ENCODE measurements around the gene C10orf67. TPM values are rescaled to one million over a fixed set of nuclear protein-coding genes. Genes with fewer than 3 reads are reported as not detected.
"Not testable (repeated sequence)": the region's sequence is repeated elsewhere in the genome, so short reads cannot be mapped to it uniquely, and the experiment has no call there.

Gene C10orf67
- total RNA-seq, 2 donors from 2014 or later, result 0.52 TPM; not detected in 1

- DNase-seq (no peak), ATAC-seq (no peak)
- Histone ChIP-seq H3K27me3 (no peaks in the 10 kb centered on the region), H3K36me3 (replicated peaks in 1 of 2; ENCODE audit: insufficient read depth in 1 of 2, low read depth in 2 of 2) (no peaks in the 10 kb centered on the region), H3K4me3 (no peak overlapping the region), H3K9me3 (no peaks in the 10 kb centered on the region), H3K27ac (no peak overlapping the region), H3K4me1 (peaks cover 22% of the 10 kb centered on the region)
- no peak for TF ChIP-seq POLR2A (IDR thresholded peaks at IDR 0.05)
- TF ChIP-seq, protein P1, sequence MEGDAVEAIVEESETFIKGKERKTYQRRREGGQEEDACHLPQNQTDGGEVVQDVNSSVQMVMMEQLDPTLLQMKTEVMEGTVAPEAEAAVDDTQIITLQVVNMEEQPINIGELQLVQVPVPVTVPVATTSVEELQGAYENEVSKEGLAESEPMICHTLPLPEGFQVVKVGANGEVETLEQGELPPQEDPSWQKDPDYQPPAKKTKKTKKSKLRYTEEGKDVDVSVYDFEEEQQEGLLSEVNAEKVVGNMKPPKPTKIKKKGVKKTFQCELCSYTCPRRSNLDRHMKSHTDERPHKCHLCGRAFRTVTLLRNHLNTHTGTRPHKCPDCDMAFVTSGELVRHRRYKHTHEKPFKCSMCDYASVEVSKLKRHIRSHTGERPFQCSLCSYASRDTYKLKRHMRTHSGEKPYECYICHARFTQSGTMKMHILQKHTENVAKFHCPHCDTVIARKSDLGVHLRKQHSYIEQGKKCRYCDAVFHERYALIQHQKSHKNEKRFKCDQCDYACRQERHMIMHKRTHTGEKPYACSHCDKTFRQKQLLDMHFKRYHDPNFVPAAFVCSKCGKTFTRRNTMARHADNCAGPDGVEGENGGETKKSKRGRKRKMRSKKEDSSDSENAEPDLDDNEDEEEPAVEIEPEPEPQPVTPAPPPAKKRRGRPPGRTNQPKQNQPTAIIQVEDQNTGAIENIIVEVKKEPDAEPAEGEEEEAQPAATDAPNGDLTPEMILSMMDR (IDR thresholded peaks at IDR 0.05), result no peak
- intact Hi-C loops (cut with DNase I), result no loop called here
- 91 to 93% methylated on average over 3 of the region's 3 CpGs for WGBS, 2 donors
These were observed 74.1 kb downstream of the C10orf67 start for GRCh38 chr10:23270531-23270930.

- Histone ChIP-seq H3K4me3 (no peak overlapping the region), H3K4me1 (peaks cover 66% of the 10 kb centered on the region), H3K9me3 (no peaks in the 10 kb centered on the region), H3K27me3 (no peaks in the 10 kb centered on the region), H3K36me3 (replicated peaks in 1 of 2; ENCODE audit: insufficient read depth in 1 of 2, low read depth in 2 of 2) (no peaks in the 10 kb centered on the region), H3K27ac (peak overlapping the region; percentile 80 to 91 (median 85))
- DNase-seq (peak; percentile 61 to 83 (median 72)), ATAC-seq (peak; percentile 85)
- 15 to 20% methylated on average over 9 of the region's 9 CpGs for WGBS, 2 donors
- intact Hi-C loops (cut with DNase I), result no loop called here
- TF ChIP-seq, protein P1 (IDR thresholded peaks at IDR 0.05), result no peak
- TF ChIP-seq POLR2A (IDR thresholded peaks at IDR 0.05), result no peak
These were observed 81.0 kb downstream of the C10orf67 start for GRCh38 chr10:23263441-23264164.

- H3K4me3 ChIP-seq, result no peak overlapping the region
- H3K9me3 ChIP-seq, result no peaks in the 10 kb centered on the region
- 35 to 37% methylated on average over 2 of the region's 2 CpGs for WGBS, 2 donors
- no peaks in the 10 kb centered on the region for H3K27me3 ChIP-seq
- H3K27ac ChIP-seq, result peak overlapping the region; percentile 51 to 91 (median 84)
- intact Hi-C loops (cut with DNase I), result no loop called here
- H3K36me3 ChIP-seq (replicated peaks in 1 of 2; ENCODE audit: insufficient read depth in 1 of 2, low read depth in 2 of 2), result no peaks in the 10 kb centered on the region
- DNase-seq, result peak in 2 of 4 donors; percentile 56 to 57
- peak; percentile 49 for ATAC-seq
- H3K4me1 ChIP-seq, result peaks cover 72% of the 10 kb centered on the region
- TF ChIP-seq, protein P1 (IDR thresholded peaks at IDR 0.05), result no peak
- no peak for TF ChIP-seq POLR2A (IDR thresholded peaks at IDR 0.05)
These were observed 81.7 kb downstream of the C10orf67 start for GRCh38 chr10:23262928-23263327.

DNA sequence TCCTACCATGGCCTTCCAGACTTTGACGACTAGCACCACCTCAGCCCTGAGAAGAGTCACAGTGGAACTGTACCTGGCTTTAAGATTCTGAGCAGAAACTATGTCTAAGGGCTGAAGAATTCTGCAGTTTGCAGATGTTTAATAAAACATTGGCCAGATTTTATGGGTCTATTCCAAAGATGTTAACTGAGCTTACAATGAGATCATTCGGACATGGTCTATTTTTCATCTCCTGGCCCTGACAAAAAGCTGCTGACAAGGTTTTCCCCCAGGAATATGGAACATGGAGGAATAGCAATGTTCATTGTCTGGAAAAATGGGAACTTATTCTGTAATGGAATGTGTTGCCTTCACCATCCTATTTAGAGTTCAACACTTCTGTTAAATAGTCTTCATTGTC, 86.1 kb downstream of the C10orf67 start:
- 60 to 61% methylated on average over 2 of the region's 2 CpGs for WGBS, 2 donors
- H3K36me3 ChIP-seq (replicated peaks in 1 of 2; ENCODE audit: insufficient read depth in 1 of 2, low read depth in 2 of 2), result no peaks in the 10 kb centered on the region
- DNase-seq (no peak), ATAC-seq (no peak)
- H3K27ac ChIP-seq, result no peak overlapping the region
- no peaks in the 10 kb centered on the region for H3K27me3 ChIP-seq
- no peak for TF ChIP-seq POLR2A (IDR thresholded peaks at IDR 0.05)
- TF ChIP-seq, protein P1 (IDR thresholded peaks at IDR 0.05), result no peak
- peaks cover 48% of the 10 kb centered on the region for H3K4me1 ChIP-seq
- no peaks in the 10 kb centered on the region for H3K9me3 ChIP-seq
- no peak overlapping the region for H3K4me3 ChIP-seq
- intact Hi-C loops (cut with DNase I), result no loop called here

- no peaks in the 10 kb centered on the region for H3K27me3 ChIP-seq
- no peak for TF ChIP-seq POLR2A (IDR thresholded peaks at IDR 0.05)
- WGBS, 2 donors, result 10 to 12% methylated on average over 2 of the region's 2 CpGs
- intact Hi-C loops (cut with DNase I), result no loop called here
- peaks cover 0 to 3% (median 0%) of the 10 kb centered on the region in 3 donors for H3K9me3 ChIP-seq
- H3K4me3 ChIP-seq, result no peak overlapping the region
- no peak overlapping the region for H3K27ac ChIP-seq
- H3K4me1 ChIP-seq, result peaks cover 18% of the 10 kb centered on the region
- DNase-seq, result no peak
- ATAC-seq, result no peak
- no peaks in the 10 kb centered on the region for H3K36me3 ChIP-seq (replicated peaks in 1 of 2; ENCODE audit: insufficient read depth in 1 of 2, low read depth in 2 of 2)
These were observed 90.8 kb downstream of the C10orf67 start for GRCh38 chr10:23253780-23254179.

GRCh38 chr10:23252859-23253258, 91.7 kb downstream of the C10orf67 start:
- H3K4me3 ChIP-seq; ATAC-seq; H3K36me3 ChIP-seq (replicated peaks in 1 of 2; ENCODE audit: insufficient read depth in 1 of 2, low read depth in 2 of 2); H3K27me3 ChIP-seq; intact Hi-C loops (cut with DNase I); DNase-seq; H3K27ac ChIP-seq; H3K9me3 ChIP-seq: not testable (repeated sequence)
- peaks cover 12% of the 10 kb centered on the region for H3K4me1 ChIP-seq
- WGBS, 2 donors, result 97 to 100% methylated on average over 4 of the region's 4 CpGs

- H3K9me3 ChIP-seq; H3K4me1 ChIP-seq; H3K27ac ChIP-seq; H3K27me3 ChIP-seq; DNase-seq; intact Hi-C loops (cut with DNase I); ATAC-seq; H3K4me3 ChIP-seq; H3K36me3 ChIP-seq (replicated peaks in 1 of 2; ENCODE audit: insufficient read depth in 1 of 2, low read depth in 2 of 2): not testable (repeated sequence)
- WGBS, 2 donors, result 88 to 95% methylated on average over 1 of the region's 1 CpG
These were observed 102.8 kb downstream of the C10orf67 start for GRCh38 chr10:23241779-23242178.
